Amniotic epithelial cell (primary cell): ENCODE results near the gene PCLAF.

Source experiments
- DNase-seq: peaks from one replicate; pipeline ENCODE4 v3.0.0-alpha.2; 2010; ENCODE audit warnings: low read depth

PCLAF gene

GRCh38 chr15:64315216-64315615, 66.0 kb downstream of the PCLAF start:
- DNase-seq: no peak

DNA sequence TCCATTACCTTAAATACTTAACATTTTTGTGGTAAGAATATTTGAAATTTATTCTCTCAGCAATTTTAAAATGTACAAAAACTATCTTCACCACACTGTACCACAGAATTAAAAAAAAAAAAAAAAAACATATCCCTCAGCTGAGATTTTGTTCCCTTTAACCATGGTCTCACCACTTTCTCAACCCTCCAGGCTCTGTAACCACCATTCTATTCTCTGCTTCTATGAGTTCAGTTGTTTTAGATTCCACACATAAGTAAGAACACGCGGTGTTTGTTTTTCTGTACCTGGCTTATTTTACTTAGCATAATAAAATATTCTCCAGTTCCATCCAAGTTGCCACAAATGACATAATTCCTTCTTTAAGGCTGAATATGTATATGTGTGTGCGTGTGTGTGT, 66.8 kb downstream of the PCLAF start:
- no peak for DNase-seq
